DOHH2 (cell line): ENCODE data around the gene DHRS13.
"Not testable (repeated sequence)": the region's sequence is repeated elsewhere in the genome, so short reads cannot be mapped to it uniquely, and the experiment has no call there.

Experiments
- EZH2phosphoT487 ChIP-seq: fragments of 200-600 bp; sonication (generic); IDR thresholded peaks from 2 replicates; pipeline ENCODE4 v1.6.1; 2017; ENCODE audit warnings: borderline replicate concordance, mild to moderate bottlenecking, antibody characterized with exemption, low read length, moderate library complexity, mixed read lengths
- TF ChIP-seq, protein P1 (sequence below): fragments of 200-600 bp; sonication (generic); IDR thresholded peaks from one replicate; pipeline ENCODE4 v1.5.1; 2014; ENCODE audit warnings: antibody characterized with exemption, mild to moderate bottlenecking, low read depth, low read length; ENCODE audit not compliant: poor library complexity, severe bottlenecking

GRCh38 chr17:28903546-28903841 is 615 bp upstream of the DHRS13 start:
- TF ChIP-seq, protein P1, sequence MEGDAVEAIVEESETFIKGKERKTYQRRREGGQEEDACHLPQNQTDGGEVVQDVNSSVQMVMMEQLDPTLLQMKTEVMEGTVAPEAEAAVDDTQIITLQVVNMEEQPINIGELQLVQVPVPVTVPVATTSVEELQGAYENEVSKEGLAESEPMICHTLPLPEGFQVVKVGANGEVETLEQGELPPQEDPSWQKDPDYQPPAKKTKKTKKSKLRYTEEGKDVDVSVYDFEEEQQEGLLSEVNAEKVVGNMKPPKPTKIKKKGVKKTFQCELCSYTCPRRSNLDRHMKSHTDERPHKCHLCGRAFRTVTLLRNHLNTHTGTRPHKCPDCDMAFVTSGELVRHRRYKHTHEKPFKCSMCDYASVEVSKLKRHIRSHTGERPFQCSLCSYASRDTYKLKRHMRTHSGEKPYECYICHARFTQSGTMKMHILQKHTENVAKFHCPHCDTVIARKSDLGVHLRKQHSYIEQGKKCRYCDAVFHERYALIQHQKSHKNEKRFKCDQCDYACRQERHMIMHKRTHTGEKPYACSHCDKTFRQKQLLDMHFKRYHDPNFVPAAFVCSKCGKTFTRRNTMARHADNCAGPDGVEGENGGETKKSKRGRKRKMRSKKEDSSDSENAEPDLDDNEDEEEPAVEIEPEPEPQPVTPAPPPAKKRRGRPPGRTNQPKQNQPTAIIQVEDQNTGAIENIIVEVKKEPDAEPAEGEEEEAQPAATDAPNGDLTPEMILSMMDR = not testable (repeated sequence)
- not testable (repeated sequence) for TF ChIP-seq EZH2phosphoT487
